Jurkat, Clone E6-1 (cell line): ENCODE results near the gene ADPRHL1.

Experiments
- DNase-seq: peaks from one replicate; pipeline ENCODE4 v3.0.0-alpha.2; 2011; ENCODE audit warnings: low read depth, low spot score
- H3K4me3 ChIP-seq: 2 replicates; pipeline ENCODE4 v1.5.1; 2011; ENCODE audit warnings: mild to moderate bottlenecking, low read length, control low read depth, moderate library complexity

ADPRHL1 gene

GRCh38 chr13:113422807-113423519 is 30.3 kb downstream of the ADPRHL1 start:
- no peak overlapping the region for H3K4me3 ChIP-seq
- DNase-seq = no peak

- no peak for DNase-seq
- H3K4me3 ChIP-seq = no peak overlapping the region
Observed at GRCh38 chr13:113421673-113422270, 31.5 kb downstream of the ADPRHL1 start.

DNA sequence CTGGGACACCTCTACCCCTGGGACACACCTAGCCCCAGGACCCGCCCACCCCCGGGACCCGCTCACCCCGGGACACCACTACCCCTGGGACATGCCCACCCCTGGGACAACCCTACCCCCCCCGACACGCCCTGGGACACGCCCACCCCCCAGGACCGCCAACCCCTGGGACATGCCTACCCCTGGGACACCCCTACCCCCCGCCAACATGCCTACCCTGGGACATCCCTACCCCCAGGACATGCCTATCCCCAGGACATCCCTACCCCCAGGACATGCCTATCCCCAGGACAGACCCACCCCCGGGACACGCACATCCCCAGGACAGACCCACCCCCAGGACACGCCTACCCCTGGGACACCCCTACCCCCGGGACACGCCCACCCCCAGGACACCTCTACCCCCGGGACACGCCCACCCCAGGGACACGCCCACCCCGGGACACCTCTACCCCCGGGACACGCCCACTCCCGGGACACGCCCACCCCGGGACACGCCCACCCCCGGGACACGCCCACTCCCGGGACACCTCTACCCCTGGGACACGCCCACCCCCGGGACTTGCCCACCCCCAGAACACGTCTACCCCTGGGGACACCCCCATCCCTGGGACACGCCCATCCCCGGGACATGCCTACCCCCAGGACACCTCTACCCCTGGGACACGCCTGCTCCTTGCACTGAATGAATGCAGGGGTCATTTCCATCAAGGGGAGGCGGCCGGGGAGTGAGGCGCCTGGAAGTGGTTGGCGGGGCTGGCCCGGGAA is 32.3 kb downstream of the ADPRHL1 start:
- H3K4me3 ChIP-seq = no peak overlapping the region
- no peak for DNase-seq

DNA sequence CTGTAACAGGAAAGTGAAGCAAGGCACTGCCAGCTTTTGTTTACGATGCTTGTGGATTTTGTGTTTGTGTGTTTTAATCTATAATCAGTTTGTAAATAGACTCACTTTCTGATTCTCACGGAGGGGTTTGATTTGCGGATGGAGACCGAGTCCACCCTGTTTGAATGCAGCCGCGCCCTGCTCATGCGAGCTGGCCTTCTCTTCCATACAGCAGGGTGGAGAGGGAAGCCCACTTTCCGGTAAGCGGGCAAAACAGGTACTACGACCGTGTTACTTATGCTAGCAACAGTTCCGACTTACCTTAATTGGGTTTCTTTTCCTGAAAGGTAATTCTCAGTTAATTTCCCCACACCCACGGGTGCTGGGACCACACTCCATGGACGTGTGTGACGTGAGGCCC is 33.1 kb downstream of the ADPRHL1 start:
- no peak for DNase-seq
- H3K4me3 ChIP-seq = no peak overlapping the region

DNA sequence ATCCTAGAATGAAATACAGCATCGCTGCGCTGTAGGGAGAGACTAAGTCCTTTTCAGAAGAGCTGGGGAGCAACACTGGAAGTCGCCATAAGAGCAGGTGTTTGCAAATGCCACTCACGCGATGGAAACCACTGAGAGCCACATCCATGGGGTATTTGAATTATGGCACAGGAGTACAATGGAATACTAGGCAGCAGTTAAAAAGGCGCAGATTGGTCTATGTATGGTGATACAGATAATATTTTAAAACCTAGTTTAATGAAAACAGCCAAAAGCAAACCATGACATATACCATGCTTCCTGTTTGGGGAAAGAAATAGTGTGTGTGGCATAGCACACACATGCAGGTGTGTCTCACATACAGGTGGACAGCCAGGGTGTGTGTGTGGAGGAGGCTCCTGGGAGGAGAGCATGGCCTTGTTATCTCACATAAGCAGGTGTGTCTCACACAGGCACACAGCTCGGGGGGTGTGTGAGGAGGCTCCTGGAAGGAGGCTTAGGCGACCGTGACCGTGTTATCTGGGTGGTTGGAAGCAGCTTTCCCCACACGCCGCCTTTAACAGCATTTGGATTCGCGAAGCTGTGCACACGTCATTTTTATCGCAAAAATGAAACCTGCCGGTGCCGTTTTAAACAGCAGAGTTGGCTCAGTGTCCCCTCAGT is 33.6 kb downstream of the ADPRHL1 start:
- H3K4me3 ChIP-seq = no peak overlapping the region
- DNase-seq = no peak

- no peak for DNase-seq
- no peak overlapping the region for H3K4me3 ChIP-seq
Observed at GRCh38 chr13:113418722-113419049, 34.6 kb downstream of the ADPRHL1 start.

DNA sequence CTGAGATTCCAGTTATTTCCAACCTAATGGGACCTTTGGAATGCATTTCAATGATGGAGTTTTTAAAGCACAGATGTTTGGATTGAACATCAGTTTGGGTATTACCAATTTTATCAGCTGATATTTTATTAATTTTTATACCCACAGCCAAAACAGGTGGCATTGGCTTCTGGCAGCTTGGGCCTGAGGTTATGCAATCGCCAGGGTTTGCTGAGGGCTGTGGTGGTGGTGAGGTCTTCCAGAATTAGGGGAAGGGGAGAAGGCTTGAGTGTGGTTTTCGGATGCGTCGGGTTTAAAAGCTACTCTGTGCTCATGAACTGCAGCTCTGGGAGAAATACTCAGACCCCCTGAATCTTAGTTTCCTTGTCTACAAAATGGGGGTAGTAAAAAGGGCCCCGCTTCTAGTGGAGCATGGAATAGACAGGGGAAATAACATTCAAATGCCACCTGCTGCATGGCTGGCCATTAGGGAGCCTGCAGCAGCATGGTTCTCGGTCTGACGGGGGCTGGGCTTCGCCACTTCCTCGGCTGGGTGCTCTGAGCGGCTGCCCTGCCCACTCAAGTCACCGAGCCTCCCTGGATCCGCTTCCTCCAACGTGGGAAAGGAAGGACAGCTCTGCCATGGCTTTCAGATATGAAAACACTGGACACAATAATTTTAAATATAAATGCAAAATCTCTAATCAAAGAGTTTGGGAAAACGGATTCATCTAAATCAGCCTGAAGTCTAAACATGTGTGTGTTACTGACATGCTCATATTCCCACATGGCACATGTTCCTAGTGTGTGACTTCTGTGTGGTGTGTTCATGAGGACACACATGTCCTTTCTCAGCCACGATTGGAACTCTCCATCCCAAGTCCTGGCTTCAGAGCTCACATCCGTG is 35.2 kb downstream of the ADPRHL1 start:
- no peak overlapping the region for H3K4me3 ChIP-seq
- DNase-seq = no peak

DNA sequence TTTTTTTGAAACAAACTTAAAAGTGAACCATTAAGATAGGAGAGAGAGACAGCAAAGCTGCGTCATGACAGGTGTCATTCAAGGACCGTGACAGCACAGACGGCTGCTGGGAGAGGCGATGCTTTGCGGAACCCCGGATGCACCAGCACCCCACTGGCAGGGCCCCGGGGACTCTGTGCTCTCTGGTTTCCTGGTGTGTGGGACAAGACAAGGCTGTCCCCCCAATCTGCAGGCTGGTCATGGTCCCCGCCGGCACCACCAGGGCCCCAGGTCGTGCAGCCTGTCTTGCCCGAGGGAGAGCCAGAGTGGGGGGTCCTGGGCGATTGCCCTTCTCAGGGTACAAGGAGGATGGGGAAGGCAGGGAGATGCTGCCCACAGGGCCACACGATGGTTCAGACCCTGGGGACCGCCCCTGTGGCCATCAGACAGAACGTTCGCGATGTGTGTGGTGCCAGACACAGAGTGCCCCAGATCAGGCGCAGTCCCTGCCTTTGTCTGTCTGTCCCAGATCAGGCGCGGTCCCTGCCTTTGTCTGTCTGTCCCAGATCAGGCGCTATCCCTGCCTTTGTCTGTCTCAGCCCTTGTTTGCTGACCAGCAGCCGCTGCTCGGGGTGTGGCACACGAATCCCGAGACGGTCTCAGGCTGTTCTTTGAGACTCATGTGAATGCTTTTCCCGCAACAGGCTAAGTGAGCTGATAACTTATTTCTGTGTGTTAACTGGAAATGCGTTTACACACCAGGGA is 36.1 kb downstream of the ADPRHL1 start:
- no peak for DNase-seq
- H3K4me3 ChIP-seq = no peak overlapping the region

- no peak overlapping the region for H3K4me3 ChIP-seq
- no peak for DNase-seq
Observed at GRCh38 chr13:113415825-113416224, 37.5 kb downstream of the ADPRHL1 start.

DNA sequence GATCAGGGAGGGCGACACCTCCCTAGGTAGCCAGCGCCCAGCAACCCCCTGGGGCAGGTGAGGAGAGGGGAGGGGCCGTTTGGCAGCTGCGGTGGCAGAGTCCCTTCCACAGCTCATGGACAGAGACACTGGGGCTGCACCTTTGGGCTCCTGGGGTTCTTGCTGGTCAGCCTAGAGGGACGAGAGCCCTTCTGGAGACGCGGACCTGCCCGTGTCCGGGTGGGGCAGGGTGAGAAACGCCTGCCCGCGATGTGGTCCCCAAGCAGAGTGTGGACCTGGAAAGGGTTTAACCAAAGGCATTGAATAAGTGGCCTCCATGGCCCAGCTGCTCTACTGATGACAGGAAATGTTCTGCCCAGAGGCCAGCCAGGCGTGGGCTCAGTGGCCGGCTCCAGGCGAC is 38.3 kb downstream of the ADPRHL1 start:
- no peak for DNase-seq

DNA sequence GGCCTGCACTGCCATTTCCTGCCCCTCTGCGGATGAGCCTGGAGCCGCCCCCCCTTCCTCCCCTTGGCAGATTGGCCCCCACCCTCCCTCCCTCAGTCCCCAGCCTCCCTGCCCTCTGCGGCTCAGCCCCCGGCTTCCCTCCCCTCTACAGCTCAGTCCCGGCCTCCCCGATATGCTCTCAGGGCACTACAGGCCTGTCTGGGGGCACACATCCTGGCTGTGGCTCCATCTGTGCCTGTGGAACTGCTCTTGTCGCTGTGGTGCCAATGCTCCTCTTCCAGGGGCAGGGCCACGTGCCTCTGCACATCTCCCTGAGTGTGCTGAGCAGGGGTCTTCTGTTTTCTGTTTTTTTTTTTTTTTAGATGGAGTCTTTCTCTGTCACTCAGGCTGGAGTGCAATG is 39.0 kb downstream of the ADPRHL1 start:
- no peak for DNase-seq
- H3K4me3 ChIP-seq = no peak overlapping the region

More for the DNA sequence above, 38.3 kb downstream of the ADPRHL1 start:
- no peak overlapping the region for H3K4me3 ChIP-seq

DNA sequence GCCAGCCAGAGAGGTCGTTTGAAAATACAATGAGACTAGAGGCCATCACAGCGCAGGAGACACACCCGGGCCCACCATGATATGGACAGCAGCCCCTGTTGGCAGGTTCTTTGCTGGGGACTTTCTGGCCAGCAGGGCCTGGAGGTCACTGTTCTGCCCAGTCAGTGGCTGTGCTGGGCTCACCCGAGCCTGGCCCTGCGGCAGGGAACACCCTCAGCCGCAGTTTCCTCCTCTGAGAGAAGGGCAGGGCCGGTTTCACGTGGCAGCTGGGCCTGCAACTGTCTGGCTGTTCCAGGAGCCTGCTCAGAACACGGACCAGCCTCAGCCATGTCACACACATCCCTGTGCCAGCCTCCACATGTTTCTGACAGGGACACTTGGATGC is 39.4 kb downstream of the ADPRHL1 start:
- H3K4me3 ChIP-seq = no peak overlapping the region
- DNase-seq = no peak

DNA sequence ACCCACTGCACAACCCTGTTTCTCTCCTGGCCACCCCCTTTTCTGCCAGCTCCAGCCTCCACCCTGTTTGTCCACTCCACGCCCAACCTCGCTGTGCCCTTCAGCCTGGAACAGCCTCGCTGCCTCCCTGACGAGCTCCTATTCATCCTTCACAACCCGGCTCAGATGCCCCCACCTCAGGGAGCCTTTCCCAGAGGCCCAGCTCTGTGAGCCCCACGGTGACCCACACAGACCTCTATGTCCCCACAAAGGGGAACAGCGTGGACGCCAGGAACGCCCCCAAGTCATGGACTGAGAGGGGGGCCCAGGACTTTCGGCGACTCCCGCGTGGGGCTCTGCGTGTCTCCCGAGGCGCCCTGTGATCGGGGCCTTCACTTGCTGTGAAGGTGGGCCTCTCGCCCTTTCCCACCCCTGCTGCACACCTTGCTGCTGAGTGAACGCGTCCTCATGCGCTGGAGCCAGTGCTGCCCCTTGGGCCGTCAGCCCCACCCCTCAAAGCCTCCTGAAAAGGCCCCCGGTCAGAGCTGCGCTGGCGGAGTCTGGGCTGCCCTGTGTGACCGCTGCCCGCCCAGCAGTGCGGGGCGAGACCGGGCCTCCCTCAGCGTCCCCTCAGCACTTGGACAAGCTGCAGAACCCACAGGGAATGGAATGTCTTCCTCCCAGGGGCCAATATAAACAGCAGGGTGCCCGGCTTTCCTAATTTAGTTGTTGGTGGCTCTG is 40.0 kb downstream of the ADPRHL1 start:
- DNase-seq = no peak
- no peak overlapping the region for H3K4me3 ChIP-seq

DNA sequence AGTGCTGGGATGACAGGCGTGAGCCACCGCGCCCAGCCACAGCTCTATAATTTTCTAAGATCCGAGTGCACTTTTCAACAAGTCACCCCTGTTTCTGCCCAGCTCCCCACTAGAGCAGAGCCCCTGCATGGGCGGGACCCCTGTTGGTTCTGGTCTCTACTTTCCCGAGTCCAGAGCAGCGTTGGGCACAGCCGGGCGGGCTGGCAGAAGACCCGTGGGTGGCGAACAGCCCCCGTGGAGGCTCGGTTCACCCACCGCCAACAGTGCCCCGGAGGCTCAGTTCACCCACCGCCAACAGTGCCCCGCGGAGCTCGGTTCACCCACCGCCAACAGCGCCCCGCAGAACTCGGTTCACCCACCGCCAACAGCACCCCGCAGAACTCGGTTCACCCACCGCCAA is 40.8 kb downstream of the ADPRHL1 start:
- DNase-seq = no peak
- no peak overlapping the region for H3K4me3 ChIP-seq

DNA sequence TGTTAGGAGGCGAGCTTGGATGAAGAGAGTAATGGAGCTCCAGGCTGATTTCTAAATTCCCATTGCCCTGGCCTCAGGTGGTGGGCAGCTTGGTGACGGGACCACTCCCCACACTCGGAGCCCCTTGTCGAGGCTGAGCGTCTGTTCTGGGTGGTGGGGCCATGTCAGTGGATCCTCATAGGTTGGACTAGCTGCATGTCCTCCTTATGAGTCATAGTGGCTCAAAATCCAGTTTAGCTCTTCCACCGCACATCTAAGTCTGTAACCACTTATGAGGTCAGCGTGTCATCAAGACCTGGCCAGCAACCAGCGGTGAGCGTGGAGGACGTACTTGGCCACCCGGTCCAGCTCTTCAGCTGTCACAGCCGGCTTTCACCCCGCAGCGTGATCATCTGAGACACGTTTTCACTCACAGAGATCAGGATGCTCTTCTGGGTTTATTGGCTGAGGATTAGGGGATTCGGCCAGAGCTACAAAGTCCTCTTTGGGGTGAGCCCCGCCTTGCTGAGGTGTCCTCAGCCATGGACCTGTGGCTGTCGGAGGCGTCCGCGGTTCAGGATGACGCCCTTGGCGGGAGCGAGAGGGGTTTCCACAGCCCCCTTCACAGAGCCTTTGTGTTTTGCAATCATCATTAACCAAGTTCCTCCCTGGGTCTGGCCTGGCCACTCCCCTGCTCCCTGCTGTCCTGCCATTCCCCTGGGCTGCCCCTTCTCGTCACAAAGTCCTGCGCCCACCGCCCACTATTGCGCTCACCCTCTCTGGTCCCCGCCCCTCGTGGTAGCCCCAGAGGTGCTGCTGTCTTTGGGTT is 41.9 kb downstream of the ADPRHL1 start:
- no peak for DNase-seq
- H3K4me3 ChIP-seq = no peak overlapping the region

- no peak for DNase-seq
- H3K4me3 ChIP-seq = no peak overlapping the region
Observed at GRCh38 chr13:113410472-113411201, 42.7 kb downstream of the ADPRHL1 start.
